GM10266 (cell line): ENCODE results near the gene NEU4.

Experiments used
- DNase-seq: peaks from one replicate; pipeline ENCODE4 v3.0.0; 2012; ENCODE audit errors: extremely low spot score
- TF ChIP-seq, protein P1 (sequence below): IDR thresholded peaks from 2 replicates; pipeline ENCODE4 v1.5.1; 2012; ENCODE audit warnings: mild to moderate bottlenecking, low read depth; ENCODE audit not compliant: control insufficient read depth, insufficient read depth; ENCODE audit errors: missing control alignments

Gene NEU4

GRCh38 chr2:241858206-241859016 is 49.4 kb downstream of the NEU4 start, which contains the start of gene PDCD1:
PDCD1 (minus strand) TSS chr2:241858894; CDS start chr2:241858838, 56 bp downstream.
- peak; percentile 76 for DNase-seq
- TF ChIP-seq, protein P1, sequence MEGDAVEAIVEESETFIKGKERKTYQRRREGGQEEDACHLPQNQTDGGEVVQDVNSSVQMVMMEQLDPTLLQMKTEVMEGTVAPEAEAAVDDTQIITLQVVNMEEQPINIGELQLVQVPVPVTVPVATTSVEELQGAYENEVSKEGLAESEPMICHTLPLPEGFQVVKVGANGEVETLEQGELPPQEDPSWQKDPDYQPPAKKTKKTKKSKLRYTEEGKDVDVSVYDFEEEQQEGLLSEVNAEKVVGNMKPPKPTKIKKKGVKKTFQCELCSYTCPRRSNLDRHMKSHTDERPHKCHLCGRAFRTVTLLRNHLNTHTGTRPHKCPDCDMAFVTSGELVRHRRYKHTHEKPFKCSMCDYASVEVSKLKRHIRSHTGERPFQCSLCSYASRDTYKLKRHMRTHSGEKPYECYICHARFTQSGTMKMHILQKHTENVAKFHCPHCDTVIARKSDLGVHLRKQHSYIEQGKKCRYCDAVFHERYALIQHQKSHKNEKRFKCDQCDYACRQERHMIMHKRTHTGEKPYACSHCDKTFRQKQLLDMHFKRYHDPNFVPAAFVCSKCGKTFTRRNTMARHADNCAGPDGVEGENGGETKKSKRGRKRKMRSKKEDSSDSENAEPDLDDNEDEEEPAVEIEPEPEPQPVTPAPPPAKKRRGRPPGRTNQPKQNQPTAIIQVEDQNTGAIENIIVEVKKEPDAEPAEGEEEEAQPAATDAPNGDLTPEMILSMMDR = no peak

DNA sequence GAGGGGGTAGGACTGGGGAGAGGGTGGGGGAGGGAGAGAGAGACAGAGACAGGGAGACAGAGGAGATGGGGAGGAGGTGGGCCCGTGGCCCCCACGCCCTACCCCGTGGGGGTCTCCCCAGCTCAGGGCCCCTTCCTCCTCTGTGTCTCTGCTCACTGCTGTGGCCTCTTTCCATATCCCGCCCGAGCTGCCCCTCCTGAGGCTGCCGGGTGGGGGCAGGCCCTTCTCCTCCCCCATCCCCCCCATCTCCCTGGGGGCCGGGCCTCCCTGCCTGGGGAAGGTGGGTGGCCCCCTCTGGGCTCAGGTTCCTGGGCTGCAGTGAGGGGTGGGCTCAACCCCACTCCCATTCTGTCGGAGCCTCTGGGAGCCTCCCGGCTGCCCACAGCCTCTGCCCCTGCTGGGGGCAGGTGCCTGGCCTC is 50.0 kb downstream of the NEU4 start:
- DNase-seq = no peak
- TF ChIP-seq, protein P1 = peak; percentile 6

GRCh38 chr2:241859436-241860183 is 50.6 kb downstream of the NEU4 start:
- peak; percentile 87 for DNase-seq
- TF ChIP-seq, protein P1 = no peak

DNA sequence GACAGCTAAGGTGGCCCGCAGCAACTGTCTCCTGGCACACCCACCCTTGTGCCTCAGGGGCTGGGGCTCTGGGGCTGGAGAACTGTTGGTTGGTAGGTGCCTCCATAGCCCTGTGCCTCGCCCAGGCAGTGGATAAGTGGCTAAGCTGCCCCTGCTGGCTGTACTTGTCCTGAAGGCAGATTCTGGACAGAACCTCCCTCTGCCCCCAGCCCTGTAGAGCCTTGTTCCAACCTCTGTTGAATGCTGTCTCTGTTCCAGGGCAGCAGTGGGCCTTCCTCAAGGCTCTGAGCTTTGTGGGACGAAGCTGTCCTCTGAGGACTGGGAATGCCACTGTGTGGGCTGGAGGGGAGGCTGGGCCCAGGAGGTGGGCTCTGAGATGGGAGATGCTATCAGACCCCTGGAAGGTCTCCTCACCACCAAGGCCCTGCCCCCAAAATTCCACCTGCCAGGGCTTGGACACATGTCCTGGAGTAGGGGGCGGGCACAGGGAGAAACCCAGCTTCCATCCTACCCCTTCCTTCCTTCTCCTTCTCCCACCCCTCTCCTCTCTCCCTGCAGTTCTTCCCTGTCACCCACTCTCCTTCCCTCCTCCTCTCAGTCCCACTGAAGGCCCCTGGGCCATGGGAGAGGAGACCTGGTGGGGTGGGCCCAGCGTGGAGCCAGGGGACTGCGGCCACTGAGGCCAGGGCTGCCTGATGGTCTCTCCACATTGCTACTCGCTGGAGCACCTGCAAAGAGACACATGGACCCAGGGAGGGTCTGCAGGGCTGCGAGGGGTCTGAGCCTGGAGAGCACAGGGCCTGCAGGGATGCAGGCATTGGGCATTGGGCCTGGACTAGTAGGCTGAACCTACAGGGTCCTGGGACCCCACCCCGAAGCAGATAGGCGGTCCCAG is 51.4 kb downstream of the NEU4 start:
- no peak for DNase-seq
- TF ChIP-seq, protein P1 = peak; percentile 10

GRCh38 chr2:241861264-241861663 is 52.3 kb downstream of the NEU4 start:
- TF ChIP-seq, protein P1 = no peak

GRCh38 chr2:241862093-241862492 is 53.1 kb downstream of the NEU4 start:
- TF ChIP-seq, protein P1 = no peak
- no peak for DNase-seq

More at GRCh38 chr2:241861264-241861663, 52.3 kb downstream of the NEU4 start:
- no peak for DNase-seq
